GM12878 (cell line): ENCODE measurements around the gene IQGAP3.

ENCODE experiments used
- ATF3 ChIP-seq: IDR thresholded peaks from 2 replicates; pipeline ENCODE4 v1.6.1; 2011; ENCODE audit warnings: low read depth, mild to moderate bottlenecking, low read length, moderate library complexity, borderline replicate concordance; ENCODE audit errors: extremely low read depth
- CTCF ChIP-seq, 3 experiments: IDR thresholded peaks in 2 of 3; conservative IDR thresholded peaks in 1 of 3; 2 replicates each; pipeline ENCODE4 v1.5.1; 2011; ENCODE audit warnings: low read depth in 3 of 3, low read length in 3 of 3, mild to moderate bottlenecking in 3 of 3, control low read depth in 2 of 3, moderate library complexity in 2 of 3, inconsistent platforms in 1 of 3, mixed read lengths in 1 of 3; ENCODE audit not compliant: control insufficient read depth in 2 of 3, insufficient read depth in 1 of 3; ENCODE audit errors: extremely low read depth in 1 of 3
- EZH2 ChIP-seq: IDR thresholded peaks from 2 replicates; pipeline ENCODE4 v1.6.1; 2012; ENCODE audit warnings: low read depth, mild to moderate bottlenecking, control low read depth, inconsistent platforms, low read length, borderline replicate concordance; ENCODE audit not compliant: control insufficient read depth
- IRF4 ChIP-seq: IDR thresholded peaks from 2 replicates; pipeline ENCODE4 v1.6.1; 2011; ENCODE audit warnings: low read depth, low read length
- POLR2AphosphoS2 ChIP-seq: IDR thresholded peaks from 2 replicates; pipeline ENCODE4 v1.6.1; 2011; ENCODE audit warnings: low read depth, mild to moderate bottlenecking, low read length, improper control_type of control experiment, moderate library complexity
- RAD21 ChIP-seq: IDR thresholded peaks from 2 replicates; pipeline ENCODE4 v1.6.1; 2011; ENCODE audit warnings: mild to moderate bottlenecking, low read depth, low read length, moderate library complexity; ENCODE audit not compliant: insufficient read depth
- YY1 ChIP-seq: IDR thresholded peaks from 2 replicates; pipeline ENCODE4 v1.6.1; 2011; ENCODE audit warnings: low read depth, mild to moderate bottlenecking, low read length

GRCh38 chr1:156498432-156499193, 73.8 kb downstream of the IQGAP3 start:
- TF ChIP-seq YY1: no peak
- no peak for TF ChIP-seq ATF3
- no peak for TF ChIP-seq CTCF (IDR thresholded peaks at IDR 0.05 in 2 of 3, conservative IDR thresholded peaks at IDR 0.05 in 1 of 3; ENCODE audit: control insufficient read depth in 2 of 3, extremely low read depth in 1 of 3, insufficient read depth in 1 of 3, low read depth in 3 of 3, low read length in 3 of 3)
- no peak for TF ChIP-seq RAD21
- no peak for TF ChIP-seq POLR2AphosphoS2
- TF ChIP-seq EZH2: no peak
- TF ChIP-seq IRF4: no peak
